Thyroid gland (tissue), 4 donors: ENCODE results near the gene TMEM120A.

Experiments
- CTCF ChIP-seq, 6 experiments: fragments of 200-600 bp in 3 of 6; fragments of 450-650 bp in 3 of 6; sonication (generic) in 3 of 6; IDR thresholded peaks; one replicate each; pipeline ENCODE4 v1.5.1; 2016 to 2019; ENCODE audit warnings: antibody characterized with exemption in 6 of 6, mild to moderate bottlenecking in 2 of 6, inconsistent platforms in 1 of 6, moderate library complexity in 1 of 6
- POLR2A ChIP-seq, 2 donors: fragments of 450-650 bp; IDR thresholded peaks; one replicate each; pipeline ENCODE4 v1.6.1; 2017; ENCODE audit warnings: antibody characterized with exemption in 2 of 2, mild to moderate bottlenecking in 2 of 2, moderate library complexity in 1 of 2

DNA sequence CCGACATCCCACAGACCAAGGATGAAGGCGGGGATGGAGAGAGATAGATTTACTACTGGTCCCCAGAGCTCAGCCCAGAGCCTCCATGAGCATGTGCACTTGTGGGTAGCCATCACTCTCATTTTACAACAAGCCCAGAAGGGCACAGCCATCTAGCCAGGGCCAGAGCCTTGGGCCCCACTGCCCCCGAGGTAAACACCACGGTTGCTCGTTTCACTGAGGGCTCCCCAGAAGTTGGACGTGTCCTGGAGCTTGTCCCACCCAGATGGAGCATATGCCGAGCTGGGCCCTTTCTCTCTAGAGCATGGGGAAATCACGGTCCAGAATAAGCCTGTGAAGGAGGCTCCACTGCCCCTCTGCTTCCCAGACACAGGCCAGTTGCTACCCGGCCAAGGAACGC lies 9.0 kb upstream of the TMEM120A start:
- TF ChIP-seq CTCF (IDR thresholded peaks at IDR 0.05) (no peak), POLR2A (IDR thresholded peaks at IDR 0.05) (no peak)
